ENCODE measurements around the gene CNTN1.

- TF ChIP-seq CTCF (optimal IDR thresholded peaks at IDR 0.05 in 1 of 3, IDR thresholded peaks at IDR 0.05 in 1 of 3, conservative IDR thresholded peaks at IDR 0.05 in 1 of 3; ENCODE audit: extremely low read depth in 1 of 3, insufficient read depth in 2 of 3, low read length in 3 of 3) (no peak), EZH2 (IDR thresholded peaks at IDR 0.05; ENCODE audit: low read length) (no peak)
These were observed 83.4 kb downstream of the CNTN1 start for GRCh38 chr12:40775661-40776060.

Data from keratinocyte (primary cell).